Forelimb muscle (tissue), 1 donor: ENCODE data around the gene RAB40A. TPM values are rescaled to one million over a fixed set of nuclear protein-coding genes. Genes with fewer than 3 reads are reported as not detected.
"Not testable (repeated sequence)": the region's sequence is repeated elsewhere in the genome, so short reads cannot be mapped to it uniquely, and the experiment has no call there.

Source experiments
- DNase-seq: peaks from one replicate; pipeline ENCODE4 v3.0.0-alpha.2; 2013; ENCODE audit warnings: low read depth
- polyA plus RNA-seq: library from polyadenylated mRNA; unstranded; fragments of 120-200 nt; gene quantifications from one replicate; pipeline ENCODE4 v1.2.1, GENCODE V29; 2013; ENCODE audit not compliant: insufficient read length

The RAB40A gene
- polyA plus RNA-seq, 1 donor = 1.1 TPM

DNA sequence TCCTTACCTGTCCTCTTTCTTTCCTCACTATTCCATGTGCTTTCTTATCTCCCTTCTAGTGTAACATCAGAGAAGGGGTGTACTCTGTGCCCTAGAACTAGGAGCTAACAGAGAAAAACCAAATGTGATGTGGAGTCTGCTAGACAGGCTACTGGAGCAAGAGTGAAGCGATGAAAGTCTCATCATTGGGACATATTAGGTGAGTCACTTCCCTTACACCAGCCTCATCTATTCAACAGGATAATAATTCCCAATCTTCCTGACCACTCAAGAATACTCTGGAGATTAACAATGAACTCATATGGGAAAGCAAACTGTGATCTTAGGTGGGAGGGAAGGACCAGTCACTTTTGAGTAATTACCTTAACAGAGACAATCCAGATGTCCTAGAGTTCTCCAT lies 58.1 kb downstream of the RAB40A start:
- no peak for DNase-seq

DNA sequence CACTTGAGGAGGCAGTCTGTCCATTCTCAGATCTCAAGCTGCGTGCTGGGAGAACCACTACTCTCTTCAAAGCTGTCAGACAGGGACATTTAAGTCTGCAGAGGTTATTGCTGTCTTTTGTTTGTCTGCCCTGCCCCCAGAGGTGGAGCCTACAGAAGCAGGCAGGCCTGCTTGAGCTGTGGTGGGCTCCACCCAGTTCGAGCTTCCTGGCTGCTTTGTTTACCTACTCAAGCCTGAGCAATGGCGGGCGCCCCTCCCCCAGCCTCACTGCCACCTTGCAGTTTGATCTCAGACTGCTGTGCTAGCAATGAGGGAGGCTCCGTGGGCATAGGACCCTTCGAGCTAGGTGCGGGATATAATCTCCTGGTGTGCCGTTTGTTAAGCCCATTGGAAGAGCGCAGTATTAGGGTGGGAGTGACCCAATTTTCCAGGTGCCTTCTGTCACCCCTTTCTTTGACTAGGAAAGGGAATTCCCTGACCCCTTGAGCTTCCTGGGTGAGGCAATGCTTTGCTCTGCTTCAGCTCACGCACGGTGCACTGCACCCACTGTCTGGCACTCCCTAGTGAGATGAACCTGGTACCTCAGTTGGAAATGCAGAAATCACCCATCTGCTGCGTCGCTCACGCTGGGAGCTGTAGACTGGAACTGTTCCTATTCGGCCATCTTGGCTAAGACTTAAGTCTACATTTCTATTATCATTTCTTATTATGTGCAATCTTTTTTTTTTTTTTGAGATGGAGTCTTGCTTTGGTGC lies 59.1 kb downstream of the RAB40A start:
- not testable (repeated sequence) for DNase-seq

GRCh38 chrX:103453655-103454054 lies 65.6 kb downstream of the RAB40A start:
- DNase-seq = peak; percentile 17

Other genes starting within 250 kb of the RAB40A start
- gene TCEAL5, start 242.7 kb downstream of the RAB40A start, polyA plus RNA-seq = 3.4 TPM
- gene BEX2, start 208.5 kb downstream of the RAB40A start, polyA plus RNA-seq = 41.2 TPM
- 447 TPM for gene TCEAL7, start 189.2 kb downstream of the RAB40A start, polyA plus RNA-seq
- gene TCEAL9, start 163.0 kb downstream of the RAB40A start, polyA plus RNA-seq = 131 TPM
- gene BEX3, start 143.0 kb downstream of the RAB40A start, polyA plus RNA-seq = 127 TPM
- 78.0 TPM for gene TCEAL4, start 66.0 kb upstream of the RAB40A start, polyA plus RNA-seq
- gene TCEAL3, start 88.5 kb upstream of the RAB40A start, polyA plus RNA-seq = 9.4 TPM
- gene TCEAL1, start 109.5 kb upstream of the RAB40A start, polyA plus RNA-seq = 69.1 TPM
- gene MORF4L2, start 167.2 kb upstream of the RAB40A start, polyA plus RNA-seq = 249 TPM
- gene TMEM31, start 191.4 kb upstream of the RAB40A start, polyA plus RNA-seq = 0.99 TPM